ENCODE measurements around the gene RTN4RL1. TPM values are rescaled to one million over a fixed set of nuclear protein-coding genes. Genes with fewer than 3 reads are reported as not detected.

Gene RTN4RL1
- total and polyA plus RNA-seq, 2 of the 4 experiments (the other 2 are of a cell fraction), result under 0.01 to 0.03 TPM

- H3K4ac ChIP-seq (ENCODE audit: low read depth, low read length), result peak overlapping the region; percentile 97
- peak overlapping the region; percentile 97; the same call in 1 of the 2 replicates for H3K14ac ChIP-seq (replicated peaks; ENCODE audit: low read depth, low read length)
- H2BK120ac ChIP-seq (ENCODE audit: low read depth, low read length), result peak overlapping the region; percentile 91
- peak overlapping the region; percentile 38 for H2AK9ac ChIP-seq (replicated peaks; ENCODE audit: low read depth, low read length, poor library complexity)
- no peak overlapping the region for H3K4me2 ChIP-seq (ENCODE audit: low read depth, low read length)
- no peak overlapping the region for H3K18ac ChIP-seq (ENCODE audit: low read depth, low read length)
- no peak overlapping the region for H3K4me3 ChIP-seq (ENCODE audit: insufficient read depth, low read depth, low read length)
- H2BK15ac ChIP-seq (ENCODE audit: low read depth, low read length), result peak overlapping the region; percentile 76; the same call in 1 of the 3 replicates
- peak; percentile 90 for ATAC-seq (ENCODE audit: low read depth)
- no TSS peak for BruUV-seq (replicated peaks)
- H2AK5ac ChIP-seq (ENCODE audit: low read depth, low read length), result peak overlapping the region; percentile 95
- peaks cover 7% of the 10 kb centered on the region; the same call in 1 of the 2 replicates for H3K4me1 ChIP-seq (ENCODE audit: control insufficient read depth, insufficient read depth, low read length)
- peak; percentile 88 for DNase-seq
- no peaks in the 10 kb centered on the region for H3K36me3 ChIP-seq (ENCODE audit: control insufficient read depth, insufficient read depth, low read length)
- H3K9me1 ChIP-seq (ENCODE audit: insufficient read depth, low read length), result peaks cover 9% of the 10 kb centered on the region
- H2BK20ac ChIP-seq (ENCODE audit: low read depth, low read length), result peak overlapping the region; percentile 90
- H4K91ac ChIP-seq (ENCODE audit: insufficient read depth, low read depth, low read length), result 0 out of 2 replicates have a peak overlapping the region, but pooled peaks have one; percentile 88
- H3K27ac ChIP-seq (ENCODE audit: insufficient read depth, low read length), result no peak overlapping the region
- whole genome bisulfite sequencing, 2 experiments (ENCODE audit: extremely low coverage in 2 of 2, insufficient read length in 1 of 2), result 77% methylated on average over 4 of the region's 10 CpGs; no CpG with 5 or more reads in 1 of the 2 experiments
- peak; percentile 36; the same call in 1 of the 2 replicates for TF ChIP-seq FOS (IDR thresholded peaks at IDR 0.05; ENCODE audit: low read depth, low read length)
- TF ChIP-seq MAFK (IDR thresholded peaks at IDR 0.05; ENCODE audit: low read depth, low read length), result peak; percentile 71
- no peak for TF ChIP-seq MXI1 (IDR thresholded peaks at IDR 0.05; ENCODE audit: borderline replicate concordance, low read depth, low read length)
- peak overlapping the region in 1 of 2 experiments; percentile 76; a peak in 2 of 4 replicates for H4K8ac ChIP-seq (ENCODE audit: low read depth in 2 of 2, low read length in 2 of 2)
- dilution Hi-C loops (cut with HindIII; ENCODE audit: low sequenced_read_pairs, unreplicated experiment) (no loop called here), in situ Hi-C loops (cut with MboI; ENCODE audit: low sequenced_read_pairs) (no loop called here), intact Hi-C loops (cut with micrococcal nuclease) (no loop called here)
- ChIA-PET POLR2A (ENCODE audit: unreplicated experiment) (no interaction called here), CTCF (no interaction called here)
- no peaks in the 10 kb centered on the region for H3K79me1 ChIP-seq (ENCODE audit: low read depth in 1 of 2, low read length in 2 of 2)
- no peak overlapping the region for H3K56ac ChIP-seq (ENCODE audit: extremely low read depth, insufficient read depth, low read length)
- H3K9ac ChIP-seq (ENCODE audit: low read depth, low read length), result no peak overlapping the region
- H3K9me3 ChIP-seq (ENCODE audit: control insufficient read depth, insufficient read depth, low read length), result no peaks in the 10 kb centered on the region
- H3K23ac ChIP-seq (ENCODE audit: low read depth, low read length), result no peak overlapping the region
- H3K27me3 ChIP-seq (ENCODE audit: control insufficient read depth, insufficient read depth, low read length), result peaks cover 4% of the 10 kb centered on the region; the same call in 1 of the 2 replicates
- H2AFZ ChIP-seq (replicated peaks; ENCODE audit: low read length, poor library complexity), result peak overlapping the region; percentile 88
- H4K20me1 ChIP-seq (ENCODE audit: insufficient read depth, low read length), result no peaks in the 10 kb centered on the region
- no peak overlapping the region for H4K5ac ChIP-seq (ENCODE audit: low read depth, low read length)
- H2BK5ac ChIP-seq (ENCODE audit: low read depth, low read length, poor library complexity, severe bottlenecking), result no peak overlapping the region
These were observed 36.0 kb downstream of the RTN4RL1 start for GRCh38 chr17:1989135-1989534.
